ENCODE results near the gene CENPW.

CENPW gene

DNA sequence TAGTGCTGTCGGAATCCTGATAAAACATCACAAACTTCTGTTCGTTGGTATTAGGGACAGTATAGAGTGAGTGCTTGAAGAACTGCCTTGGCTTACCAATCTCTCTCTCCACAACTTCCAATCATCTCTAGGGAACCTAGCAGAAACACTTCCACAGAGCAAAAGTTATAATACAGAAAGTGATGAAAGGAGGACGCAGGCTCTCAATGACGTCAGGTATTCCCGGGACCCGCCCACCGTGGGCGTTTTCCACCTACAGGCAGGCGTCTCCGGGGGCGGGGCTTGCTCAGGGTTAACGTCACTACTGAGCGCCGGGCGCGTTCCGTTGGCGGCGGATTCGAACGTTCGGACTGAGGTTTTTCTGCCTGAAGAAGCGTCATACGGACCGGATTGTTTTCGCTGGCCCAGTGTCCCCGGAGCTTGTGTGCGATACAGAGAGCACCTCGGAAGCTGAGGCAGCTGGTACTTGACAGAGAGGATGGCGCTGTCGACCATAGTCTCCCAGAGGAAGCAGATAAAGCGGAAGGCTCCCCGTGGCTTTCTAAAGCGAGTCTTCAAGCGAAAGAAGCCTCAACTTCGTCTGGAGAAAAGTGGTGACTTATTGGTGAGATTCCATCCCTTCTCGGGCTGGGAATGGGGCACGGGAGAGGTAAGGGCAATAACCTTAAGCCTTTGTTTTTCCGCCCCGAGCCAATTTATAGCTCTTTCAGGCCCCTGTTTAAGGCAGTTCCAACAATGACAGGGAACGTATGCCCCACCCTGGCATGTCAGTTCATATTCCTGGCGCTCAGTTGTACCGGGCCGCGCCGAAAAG is at the start of gene CENPW:
TSS of gene CENPW (plus strand) at position 320 of the 814 bp plus-strand sequence. CDS start at position 479, 159 bp downstream.
- peak; percentile 47 to 58 for DNase-seq (ENCODE audit: low read depth in 2 of 2)

- no peak for DNase-seq (ENCODE audit: low read depth in 2 of 2)
Measured at GRCh38 chr6:126293891-126294524, 45.9 kb upstream of the CENPW start.

DNA sequence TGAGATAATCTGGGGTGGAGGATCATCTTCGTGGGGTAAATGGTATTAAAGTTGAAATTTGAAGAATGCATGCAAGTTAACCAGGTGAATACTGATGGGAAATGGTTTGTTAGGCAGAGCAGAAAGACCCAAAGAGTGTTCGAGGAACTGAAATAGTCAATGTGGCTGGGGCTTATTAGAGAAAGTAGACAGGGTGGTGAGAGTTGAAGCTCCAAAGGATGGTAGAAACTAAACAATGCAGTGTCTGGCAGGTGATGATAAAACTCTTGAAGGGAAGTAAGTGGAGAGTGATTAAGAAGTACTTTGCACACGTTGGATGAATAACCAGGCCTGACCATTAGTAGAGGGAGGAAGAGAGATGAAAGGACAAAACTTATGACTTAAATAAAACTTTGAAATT is 39.8 kb upstream of the CENPW start:
- no peak for DNase-seq (ENCODE audit: low read depth in 2 of 2)

GRCh38 chr6:126300735-126301134 is 39.2 kb upstream of the CENPW start:
- DNase-seq (ENCODE audit: low read depth in 2 of 2): no peak

GRCh38 chr6:126302191-126302590 is 37.7 kb upstream of the CENPW start:
- no peak for DNase-seq (ENCODE audit: low read depth in 2 of 2)

DNA sequence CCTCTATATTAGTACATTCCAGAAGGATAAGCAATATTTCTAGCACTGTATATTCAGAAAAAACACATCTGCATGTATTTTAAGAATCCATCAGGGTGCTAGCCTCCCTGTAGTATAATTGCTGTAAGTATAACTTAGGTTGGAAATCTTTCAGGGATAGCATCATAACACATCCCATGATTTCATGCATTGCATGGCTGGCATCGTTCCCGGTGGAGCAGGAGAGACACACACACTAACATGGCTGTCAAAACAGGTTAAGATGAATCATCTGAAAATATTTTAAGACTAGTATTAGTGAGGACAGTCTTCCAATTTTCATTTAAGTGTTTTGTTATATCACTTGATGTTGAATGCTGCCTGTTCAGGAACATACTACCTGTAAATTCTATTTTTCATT is 32.1 kb upstream of the CENPW start:
- DNase-seq (ENCODE audit: low read depth in 2 of 2): peak; percentile 66 to 67

DNA sequence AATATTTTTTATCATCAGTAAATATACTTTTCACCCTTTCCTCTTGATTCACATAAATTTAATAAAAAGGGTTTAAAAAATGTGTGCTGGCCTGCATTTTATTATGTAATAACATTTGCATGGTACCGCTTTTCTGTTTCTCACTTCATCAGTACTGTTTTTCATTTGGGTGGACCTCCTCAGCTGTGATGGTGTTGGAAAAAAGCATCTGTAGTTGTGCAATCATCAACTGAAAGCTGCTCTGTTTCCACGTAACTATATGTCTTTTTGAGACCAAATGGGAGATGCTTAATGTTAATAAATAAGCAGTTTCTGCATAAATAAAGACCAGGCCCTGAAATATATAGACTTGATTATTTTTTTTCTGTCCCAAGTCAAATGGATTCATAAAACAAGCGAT is 31.6 kb upstream of the CENPW start:
- DNase-seq (ENCODE audit: low read depth in 2 of 2): peak in 1 of 2 experiments; percentile 5

DNA sequence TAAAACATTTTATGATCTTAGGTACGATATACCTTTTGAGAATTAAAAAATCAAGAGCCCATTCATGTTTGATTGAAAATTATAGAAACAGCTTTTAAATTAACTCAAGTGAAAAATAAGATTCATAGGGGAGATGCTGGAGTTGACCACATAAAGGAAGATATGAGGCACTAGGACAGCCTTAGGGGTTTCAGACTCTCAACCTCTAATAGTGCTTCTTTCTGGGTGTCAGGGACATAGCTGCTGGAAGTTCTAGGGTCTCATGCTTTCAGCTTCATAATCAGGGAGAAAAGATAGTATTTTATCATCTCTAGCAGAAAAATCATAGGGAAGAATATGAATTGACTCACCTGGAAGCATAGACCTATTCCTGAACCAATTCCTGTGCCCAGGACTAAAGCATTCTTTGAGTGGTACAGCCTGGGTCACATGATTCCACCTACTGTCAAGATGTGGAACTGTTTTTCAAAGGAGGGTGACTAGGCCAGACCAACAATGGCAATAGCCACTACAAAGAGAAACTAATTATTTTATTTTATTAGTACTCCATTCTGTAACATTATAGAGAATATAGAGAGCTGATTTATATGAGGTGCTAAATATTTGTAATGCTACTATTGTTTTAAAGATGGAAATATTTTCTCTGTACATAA is 27.8 kb upstream of the CENPW start:
- DNase-seq (ENCODE audit: low read depth in 2 of 2): no peak

- DNase-seq (ENCODE audit: low read depth in 2 of 2): no peak
Measured at GRCh38 chr6:126313941-126314340, 26.0 kb upstream of the CENPW start.

DNA sequence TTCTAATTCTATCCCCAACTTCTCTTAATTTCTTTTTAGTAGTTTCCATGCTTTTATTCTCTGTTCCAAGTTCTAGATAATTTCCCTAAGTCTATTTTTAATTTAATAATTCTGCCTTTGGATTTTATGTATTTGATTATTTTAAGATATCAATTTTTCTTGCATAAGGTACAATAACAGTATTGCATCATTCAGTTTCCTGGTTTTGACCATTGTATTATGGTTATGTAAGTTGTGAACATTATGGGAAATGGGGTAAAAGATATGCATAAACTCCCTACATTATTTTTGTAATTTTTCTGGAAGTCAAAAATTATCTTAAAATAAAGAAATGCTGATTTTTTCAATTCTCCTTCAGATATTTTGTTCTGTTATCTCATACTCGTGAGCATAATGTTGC is 21.1 kb upstream of the CENPW start:
- no peak for DNase-seq (ENCODE audit: low read depth in 2 of 2)

DNA sequence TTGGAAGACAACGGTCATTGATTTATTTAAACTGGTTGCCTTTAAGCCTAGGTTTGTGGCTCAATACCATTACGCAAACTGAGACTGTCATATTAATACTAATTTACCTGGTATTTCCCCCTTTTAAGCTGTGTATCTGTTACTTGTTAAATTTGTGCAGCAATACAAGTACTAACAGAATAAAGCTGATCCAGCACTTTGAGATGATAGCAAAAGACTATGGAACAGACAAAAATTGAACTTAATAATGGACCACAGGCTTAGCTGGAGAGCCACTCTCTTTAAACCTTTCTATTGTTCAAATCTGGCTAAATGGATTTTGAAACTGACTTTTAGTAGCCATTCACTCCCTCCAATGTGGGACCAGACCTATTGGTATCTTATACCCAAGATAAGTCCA is 6.2 kb upstream of the CENPW start:
- DNase-seq (ENCODE audit: low read depth in 2 of 2): no peak

- no peak for DNase-seq (ENCODE audit: low read depth in 2 of 2)
Measured at GRCh38 chr6:126335210-126335609, 4.7 kb upstream of the CENPW start.

DNA sequence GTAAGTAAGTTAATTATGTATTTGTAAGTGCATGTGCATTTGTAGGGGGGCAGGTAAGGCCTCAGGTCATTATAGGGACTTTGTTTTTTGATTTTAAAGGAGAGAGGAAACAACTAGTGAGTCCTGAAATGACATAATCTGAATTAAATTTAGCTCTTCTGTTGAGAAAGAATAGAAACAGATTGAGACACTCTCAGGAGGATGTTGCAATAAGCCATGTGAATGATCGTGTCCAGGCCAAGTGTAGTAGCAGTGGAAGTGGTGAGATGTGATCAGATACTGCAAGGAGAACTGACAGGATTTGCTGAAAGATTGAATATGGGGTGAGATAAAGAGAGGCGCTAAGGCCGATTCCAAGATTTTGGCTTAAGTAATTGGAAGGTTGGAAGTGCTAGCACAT is 2.6 kb upstream of the CENPW start:
- peak; percentile 12 to 33 for DNase-seq (ENCODE audit: low read depth in 2 of 2)

- DNase-seq (ENCODE audit: low read depth in 2 of 2): no peak
Measured at GRCh38 chr6:126341126-126341525, 1.2 kb downstream of the CENPW start.

DNA sequence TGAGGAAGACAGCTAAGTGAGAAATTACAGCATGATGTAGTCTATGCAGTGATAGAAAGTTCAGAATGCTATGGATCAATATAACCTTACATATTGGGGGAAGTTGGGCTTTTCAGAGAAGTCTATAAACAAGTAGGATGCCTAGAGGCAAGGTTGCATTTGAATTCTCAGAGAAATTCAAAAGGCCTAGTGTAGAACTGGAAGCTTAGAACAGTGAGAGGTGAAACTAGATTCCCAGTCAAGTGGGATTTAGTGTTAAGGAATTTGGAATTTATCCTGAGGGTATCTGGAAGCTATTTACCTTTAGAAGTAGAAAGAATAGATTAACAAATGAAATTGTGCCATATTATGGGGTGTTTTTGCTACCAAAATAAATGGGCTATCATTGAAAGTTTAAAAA is 4.3 kb downstream of the CENPW start:
- no peak for DNase-seq (ENCODE audit: low read depth in 2 of 2)

DNA sequence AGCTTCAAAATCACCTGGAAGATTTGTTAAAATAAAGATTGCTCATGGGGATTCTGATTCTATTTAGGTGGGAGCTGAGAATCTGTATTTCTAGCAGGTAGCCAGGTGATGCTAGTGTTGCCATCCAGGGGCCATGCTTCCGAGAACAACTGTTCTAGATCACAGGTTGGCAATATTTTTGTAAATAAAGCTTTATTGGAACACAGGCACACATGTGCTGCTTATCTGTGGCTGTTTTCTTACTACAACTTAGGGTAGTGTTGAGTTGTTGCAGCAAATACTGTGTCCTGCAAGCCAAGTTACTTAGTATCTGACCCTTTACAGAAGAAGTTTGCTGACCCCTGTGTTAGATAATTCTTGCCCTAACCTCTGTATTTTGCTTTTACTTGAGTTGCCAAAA is 12.0 kb downstream of the CENPW start:
- no peak for DNase-seq (ENCODE audit: low read depth in 2 of 2)

- DNase-seq (ENCODE audit: low read depth in 2 of 2): no peak
Measured at GRCh38 chr6:126352514-126352913, 12.6 kb downstream of the CENPW start.

- DNase-seq (ENCODE audit: low read depth in 2 of 2): no peak
Measured at GRCh38 chr6:126356526-126356925, 16.6 kb downstream of the CENPW start.

DNA sequence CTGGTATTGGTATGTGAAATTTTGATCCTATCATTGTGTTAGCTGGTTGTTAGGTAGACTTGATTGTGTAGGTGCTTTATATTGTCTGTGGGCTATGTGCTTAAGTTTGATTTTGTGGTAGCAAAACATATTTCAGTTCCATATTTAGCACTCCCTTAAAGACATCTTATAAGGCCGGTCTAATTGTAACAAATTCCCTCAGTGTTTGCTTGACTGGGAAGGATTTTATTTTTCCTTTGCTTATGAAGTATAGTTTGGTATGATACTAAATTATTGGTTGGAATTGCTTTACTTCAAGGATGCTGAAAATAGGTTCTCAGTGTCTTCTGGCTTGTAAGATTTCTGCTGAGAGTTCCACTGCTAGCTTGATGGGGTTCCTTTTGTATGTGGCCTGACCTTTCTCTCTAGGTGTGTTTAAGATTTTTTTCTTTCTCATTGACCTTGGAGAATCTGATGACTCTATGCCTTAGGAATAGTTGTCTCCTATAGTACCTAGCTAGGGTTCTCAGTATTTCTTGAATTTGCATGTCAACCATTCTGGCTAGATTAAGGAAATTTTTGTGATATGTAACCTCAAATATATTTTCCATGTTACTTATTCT is 20.1 kb downstream of the CENPW start:
- DNase-seq (ENCODE audit: low read depth in 2 of 2): no peak

DNA sequence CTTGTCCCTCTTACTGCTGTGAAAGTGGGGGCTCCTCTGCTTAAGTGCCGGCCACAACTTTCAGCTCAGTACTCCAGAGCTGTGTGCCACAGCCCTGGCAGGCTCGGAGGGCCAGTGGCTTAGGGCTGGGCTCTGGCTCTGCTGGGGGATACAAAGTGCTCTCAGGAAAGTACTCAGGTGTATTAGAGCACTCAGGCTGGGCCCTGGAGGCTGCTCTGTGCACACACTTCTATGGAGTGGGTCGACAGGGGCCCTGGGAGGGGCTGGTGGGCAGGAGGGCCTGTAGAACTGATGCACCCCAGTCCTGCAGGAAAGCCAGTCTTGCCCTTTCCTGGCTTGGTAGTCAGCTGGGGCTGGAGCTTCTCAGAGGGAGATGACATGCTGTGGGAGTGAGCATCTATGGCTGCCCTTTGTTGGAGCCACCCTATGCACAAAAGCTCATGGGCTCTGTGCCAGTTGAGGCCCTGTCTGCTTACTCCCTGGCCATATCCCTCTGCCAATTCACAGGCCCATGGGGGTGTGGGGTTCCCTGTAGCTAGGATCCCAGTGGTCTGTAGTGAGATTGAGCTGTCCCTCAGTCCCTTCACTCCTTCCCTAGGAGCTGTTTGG is 22.0 kb downstream of the CENPW start:
- DNase-seq (ENCODE audit: low read depth in 2 of 2): no peak

DNA sequence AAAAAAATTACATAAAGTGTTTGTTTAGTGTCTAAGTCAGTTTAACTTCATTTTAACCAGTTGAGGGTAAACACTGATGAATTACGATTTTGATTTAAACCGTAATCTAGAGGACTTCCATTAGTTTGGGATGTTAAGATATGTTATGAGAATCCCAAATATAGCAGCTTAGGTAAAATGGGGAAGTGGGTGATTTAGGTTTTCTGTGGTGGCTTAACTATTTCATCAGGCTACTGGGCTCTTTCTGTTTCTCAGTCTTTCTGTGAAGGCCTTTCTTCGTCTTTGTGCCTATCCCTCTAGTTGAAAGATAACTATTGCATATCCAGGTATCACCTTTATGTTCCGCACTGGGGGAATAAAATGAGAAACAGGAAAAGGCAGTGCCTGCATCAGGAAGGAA is 27.9 kb downstream of the CENPW start:
- DNase-seq (ENCODE audit: low read depth in 2 of 2): no peak

GRCh38 chr6:126372626-126373025 is 32.7 kb downstream of the CENPW start:
- no peak for DNase-seq (ENCODE audit: low read depth in 2 of 2)

All from fibroblast of skin of left quadriceps (primary cell).